C4-2B (cell line): ENCODE data around the gene SETDB2.

Experiments used
- ZFX ChIP-seq: fragments of 450-650 bp; IDR thresholded peaks from 2 replicates; pipeline ENCODE4 v1.6.1; 2017
- TF ChIP-seq, protein P1 (sequence below): fragments of 450-650 bp; conservative IDR thresholded peaks from 2 replicates; pipeline ENCODE4 v1.5.1; 2017; ENCODE audit warnings: mild to moderate bottlenecking

DNA sequence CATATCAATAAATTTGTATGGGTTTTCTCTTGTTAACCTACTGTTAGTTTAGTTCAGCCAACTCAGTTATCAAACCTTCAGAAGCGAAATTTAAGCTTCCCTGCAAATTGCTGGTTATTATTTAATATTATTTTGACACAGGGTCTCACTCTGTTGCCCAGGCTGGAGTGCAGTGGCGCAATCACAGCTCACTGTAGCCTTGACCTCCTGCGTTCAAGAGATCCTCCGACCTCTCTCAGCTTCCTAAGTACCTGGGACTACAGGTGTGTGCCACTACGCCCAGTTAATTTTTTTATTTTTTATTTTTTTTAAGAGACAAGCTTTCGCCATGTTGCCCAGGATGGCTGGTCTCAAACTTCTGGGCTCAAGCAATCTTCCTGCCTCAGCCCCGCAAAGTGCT, 6.4 kb upstream of the SETDB2 start:
- TF ChIP-seq, protein P1, sequence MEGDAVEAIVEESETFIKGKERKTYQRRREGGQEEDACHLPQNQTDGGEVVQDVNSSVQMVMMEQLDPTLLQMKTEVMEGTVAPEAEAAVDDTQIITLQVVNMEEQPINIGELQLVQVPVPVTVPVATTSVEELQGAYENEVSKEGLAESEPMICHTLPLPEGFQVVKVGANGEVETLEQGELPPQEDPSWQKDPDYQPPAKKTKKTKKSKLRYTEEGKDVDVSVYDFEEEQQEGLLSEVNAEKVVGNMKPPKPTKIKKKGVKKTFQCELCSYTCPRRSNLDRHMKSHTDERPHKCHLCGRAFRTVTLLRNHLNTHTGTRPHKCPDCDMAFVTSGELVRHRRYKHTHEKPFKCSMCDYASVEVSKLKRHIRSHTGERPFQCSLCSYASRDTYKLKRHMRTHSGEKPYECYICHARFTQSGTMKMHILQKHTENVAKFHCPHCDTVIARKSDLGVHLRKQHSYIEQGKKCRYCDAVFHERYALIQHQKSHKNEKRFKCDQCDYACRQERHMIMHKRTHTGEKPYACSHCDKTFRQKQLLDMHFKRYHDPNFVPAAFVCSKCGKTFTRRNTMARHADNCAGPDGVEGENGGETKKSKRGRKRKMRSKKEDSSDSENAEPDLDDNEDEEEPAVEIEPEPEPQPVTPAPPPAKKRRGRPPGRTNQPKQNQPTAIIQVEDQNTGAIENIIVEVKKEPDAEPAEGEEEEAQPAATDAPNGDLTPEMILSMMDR = no peak
- no peak for TF ChIP-seq ZFX
